HEK293T (cell line): Measurements from ENCODE around the gene SPDYE2.
"Not testable (repeated sequence)": the region's sequence is repeated elsewhere in the genome, so short reads cannot be mapped to it uniquely, and the experiment has no call there.

ENCODE experiments used
- ARNT ChIP-seq: fragments of 450-650 bp; IDR thresholded peaks from 2 replicates; pipeline ENCODE4 v1.6.1; 2017; ENCODE audit warnings: mild to moderate bottlenecking
- BHLHE40 ChIP-seq: fragments of 450-650 bp; IDR thresholded peaks from 2 replicates; pipeline ENCODE4 v1.6.1; 2016; ENCODE audit warnings: mild to moderate bottlenecking, moderate library complexity, borderline replicate concordance
- CTBP1 ChIP-seq: fragments of 450-650 bp; IDR thresholded peaks from 2 replicates; pipeline ENCODE4 v1.6.1; 2016; ENCODE audit warnings: borderline replicate concordance
- FOXA1 ChIP-seq: fragments of 450-650 bp; IDR thresholded peaks from 2 replicates; pipeline ENCODE4 v1.6.1; 2016; ENCODE audit warnings: mild to moderate bottlenecking
- FOXM1 ChIP-seq: fragments of 450-650 bp; IDR thresholded peaks from 2 replicates; pipeline ENCODE4 v1.6.1; 2017; ENCODE audit warnings: mild to moderate bottlenecking, borderline replicate concordance
- HDGF ChIP-seq: fragments of 450-650 bp; IDR thresholded peaks from 2 replicates; pipeline ENCODE4 v1.6.1; 2017; ENCODE audit warnings: antibody characterized with exemption, borderline replicate concordance
- LEF1 ChIP-seq: fragments of 450-650 bp; IDR thresholded peaks from 2 replicates; pipeline ENCODE4 v1.6.1; 2017; ENCODE audit warnings: mild to moderate bottlenecking, borderline replicate concordance
- PKNOX1 ChIP-seq: fragments of 450-650 bp; IDR thresholded peaks from 2 replicates; pipeline ENCODE4 v1.6.1; 2016
- SP1 ChIP-seq: fragments of 450-650 bp; IDR thresholded peaks from 2 replicates; pipeline ENCODE4 v1.6.1; 2017
- SUZ12 ChIP-seq: fragments of 450-650 bp; IDR thresholded peaks from 2 replicates; pipeline ENCODE4 v1.6.1; 2016; ENCODE audit warnings: mild to moderate bottlenecking
- TARDBP ChIP-seq: fragments of 450-650 bp; IDR thresholded peaks from 2 replicates; pipeline ENCODE4 v1.6.1; 2016
- ZNF384 ChIP-seq: fragments of 450-650 bp; IDR thresholded peaks from 2 replicates; pipeline ENCODE4 v1.6.1; 2016

GRCh38 chr7:102515889-102516288 is 35.1 kb upstream of the SPDYE2 start:
- not testable (repeated sequence) for TF ChIP-seq CTBP1, FOXA1, FOXM1, HDGF, LEF1, TARDBP, BHLHE40, ZNF384, SP1, PKNOX1, ARNT, SUZ12
